Stimulated activated CD4-positive, alpha-beta T cell treated with anti-CD3 and anti-CD28 coated beads, Interleukin-1b, Interleukin-23, amount 100 ng/mL, for 24 hours (primary cell): Measurements from ENCODE around the gene NTNG1.

ENCODE experiments used
- DNase-seq, 4 experiments: peaks; one replicate each; pipeline ENCODE4 v3.0.0-alpha.2; 2020; ENCODE audit warnings: low read depth in 4 of 4, low spot score in 1 of 4

Gene NTNG1

GRCh38 chr1:107491582-107491981 is 350.7 kb downstream of the NTNG1 start:
- DNase-seq, result no peak

- DNase-seq, result no peak
These were observed 352.4 kb downstream of the NTNG1 start for GRCh38 chr1:107493111-107493716.

- DNase-seq, result no peak
These were observed 353.2 kb downstream of the NTNG1 start for GRCh38 chr1:107494061-107494460.

GRCh38 chr1:107496002-107496401 is 355.2 kb downstream of the NTNG1 start:
- DNase-seq, result no peak

GRCh38 chr1:107499139-107499744 is 358.4 kb downstream of the NTNG1 start:
- no peak for DNase-seq

GRCh38 chr1:107501081-107501605 is 360.3 kb downstream of the NTNG1 start:
- DNase-seq, result no peak

GRCh38 chr1:107510347-107510746 is 369.5 kb downstream of the NTNG1 start:
- DNase-seq, result no peak

- DNase-seq, result no peak
These were observed 372.0 kb downstream of the NTNG1 start for GRCh38 chr1:107512836-107513235.

- no peak for DNase-seq
These were observed 374.0 kb downstream of the NTNG1 start for GRCh38 chr1:107514841-107515240.

GRCh38 chr1:107515702-107516101 is 374.9 kb downstream of the NTNG1 start:
- DNase-seq, result no peak

GRCh38 chr1:107523061-107523460 is 382.2 kb downstream of the NTNG1 start:
- DNase-seq, result no peak

- DNase-seq, result no peak
These were observed 382.9 kb downstream of the NTNG1 start for GRCh38 chr1:107523736-107524135.

GRCh38 chr1:107524301-107524700 is 383.5 kb downstream of the NTNG1 start:
- no peak for DNase-seq

GRCh38 chr1:107525145-107525544 is 384.3 kb downstream of the NTNG1 start:
- DNase-seq, result no peak

- DNase-seq, result no peak
These were observed 385.1 kb downstream of the NTNG1 start for GRCh38 chr1:107525961-107526360.

- no peak for DNase-seq
These were observed 385.8 kb downstream of the NTNG1 start for GRCh38 chr1:107526524-107527198.

GRCh38 chr1:107529511-107530149 is 388.8 kb downstream of the NTNG1 start:
- DNase-seq, result no peak

GRCh38 chr1:107530543-107530942 is 389.7 kb downstream of the NTNG1 start:
- no peak for DNase-seq

GRCh38 chr1:107531065-107531908 is 390.4 kb downstream of the NTNG1 start:
- no peak for DNase-seq

- DNase-seq, result no peak
These were observed 391.5 kb downstream of the NTNG1 start for GRCh38 chr1:107532318-107532717.
